Measurements from ENCODE around the gene PPAN.
A peak's percentile ranks its signal among the peaks of the same experiment; 100 is the strongest.

PPAN gene

DNA sequence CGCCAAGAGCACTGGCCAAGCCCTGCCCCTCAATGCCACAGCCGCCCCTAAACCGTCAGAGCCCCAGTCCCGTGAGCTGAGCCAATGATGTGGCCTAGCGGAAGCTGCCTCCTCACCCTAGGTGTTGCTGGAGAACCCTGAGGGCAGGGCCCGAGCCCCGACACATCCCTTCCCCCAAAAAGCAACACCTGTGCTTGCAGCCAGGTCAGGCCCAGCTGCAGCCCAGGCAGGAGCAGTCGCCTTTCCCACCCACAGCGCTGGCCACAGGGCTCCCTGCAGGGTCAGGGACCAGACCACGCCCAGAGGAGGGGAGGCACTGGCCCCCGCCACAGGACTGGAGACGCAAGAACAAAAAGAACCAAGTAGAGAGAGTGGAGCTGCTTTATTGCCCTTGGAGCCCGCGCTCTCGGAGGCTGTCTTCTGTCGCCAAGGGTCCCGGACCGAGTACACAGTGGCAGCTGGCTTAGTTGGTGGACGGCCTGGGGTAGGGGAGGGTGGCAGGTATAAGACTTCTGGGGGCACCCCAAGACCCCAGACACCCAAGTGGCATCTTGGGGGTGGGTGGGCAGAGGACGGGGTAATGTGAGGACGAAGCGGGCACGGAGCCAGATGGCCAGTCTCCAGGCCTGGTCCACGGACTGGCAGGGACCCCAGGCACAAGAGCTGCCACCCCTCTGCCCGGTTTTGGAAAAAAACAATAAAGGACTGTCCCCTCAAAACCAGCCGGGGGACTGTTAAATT is 8.7 kb downstream of the PPAN start (continued):
- TF ChIP-seq ZBTB21 (tag by site-specific recombination; IDR thresholded peaks at IDR 0.05), result no peak
- TF ChIP-seq, protein P1, sequence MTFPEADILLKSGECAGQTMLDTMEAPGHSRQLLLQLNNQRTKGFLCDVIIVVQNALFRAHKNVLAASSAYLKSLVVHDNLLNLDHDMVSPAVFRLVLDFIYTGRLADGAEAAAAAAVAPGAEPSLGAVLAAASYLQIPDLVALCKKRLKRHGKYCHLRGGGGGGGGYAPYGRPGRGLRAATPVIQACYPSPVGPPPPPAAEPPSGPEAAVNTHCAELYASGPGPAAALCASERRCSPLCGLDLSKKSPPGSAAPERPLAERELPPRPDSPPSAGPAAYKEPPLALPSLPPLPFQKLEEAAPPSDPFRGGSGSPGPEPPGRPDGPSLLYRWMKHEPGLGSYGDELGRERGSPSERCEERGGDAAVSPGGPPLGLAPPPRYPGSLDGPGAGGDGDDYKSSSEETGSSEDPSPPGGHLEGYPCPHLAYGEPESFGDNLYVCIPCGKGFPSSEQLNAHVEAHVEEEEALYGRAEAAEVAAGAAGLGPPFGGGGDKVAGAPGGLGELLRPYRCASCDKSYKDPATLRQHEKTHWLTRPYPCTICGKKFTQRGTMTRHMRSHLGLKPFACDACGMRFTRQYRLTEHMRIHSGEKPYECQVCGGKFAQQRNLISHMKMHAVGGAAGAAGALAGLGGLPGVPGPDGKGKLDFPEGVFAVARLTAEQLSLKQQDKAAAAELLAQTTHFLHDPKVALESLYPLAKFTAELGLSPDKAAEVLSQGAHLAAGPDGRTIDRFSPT (tag by site-specific recombination; IDR thresholded peaks at IDR 0.05), result no peak
- no peak for TF ChIP-seq ZNF2 (tag by site-specific recombination; IDR thresholded peaks at IDR 0.05)
- TF ChIP-seq ZNF704 (tag by site-specific recombination; IDR thresholded peaks at IDR 0.05), result no peak
- no peak; the same call in 1 of the 2 replicates for TF ChIP-seq ZNF785 (tag by site-specific recombination; IDR thresholded peaks at IDR 0.05)

GRCh38 chr19:10115392-10116084 is 9.4 kb downstream of the PPAN start:
- CTCF ChIA-PET, result interaction anchor here (0.5 to 1.6 kb wide), 7 partner anchors 17 to 491 kb away, joined by 3 to 4 read pairs (median 3); no protein-coding TSS in a partner anchor
- no peak overlapping the region for H3K27ac ChIP-seq (ENCODE audit: extremely low read depth, low read depth, low read length)

GRCh38 chr19:10116085-10116865 is 10.1 kb downstream of the PPAN start:
- POLR2A ChIA-PET, result interaction anchor here (0.5 to 3.2 kb wide), 4 partner anchors 8 to 52 kb away, joined by 3 to 25 read pairs (median 4); partner anchors contain the start of gene PPAN
- Histone ChIP-seq H3K4me3 (ENCODE audit: low read depth, low read length) (no peak overlapping the region), H3K27ac (ENCODE audit: extremely low read depth, low read depth, low read length) (no peak overlapping the region), H3K9me3 (ENCODE audit: control insufficient read depth, insufficient read depth, low read depth, low read length) (no peaks in the 10 kb centered on the region), H3K36me3 (ENCODE audit: control insufficient read depth in 2 of 2, insufficient read depth in 1 of 2, low read length in 2 of 2) (peaks cover 11 to 68% of the 10 kb centered on the region in 2 experiments), H3K4me1 (ENCODE audit: control insufficient read depth, insufficient read depth, low read length) (no peaks in the 10 kb centered on the region)
- CTCF ChIA-PET, result interaction anchor here (0.5 to 1.6 kb wide), 4 partner anchors 17 to 186 kb away, joined by 3 to 4 read pairs (median 3); no protein-coding TSS in a partner anchor
- TF ChIP-seq, protein P2, sequence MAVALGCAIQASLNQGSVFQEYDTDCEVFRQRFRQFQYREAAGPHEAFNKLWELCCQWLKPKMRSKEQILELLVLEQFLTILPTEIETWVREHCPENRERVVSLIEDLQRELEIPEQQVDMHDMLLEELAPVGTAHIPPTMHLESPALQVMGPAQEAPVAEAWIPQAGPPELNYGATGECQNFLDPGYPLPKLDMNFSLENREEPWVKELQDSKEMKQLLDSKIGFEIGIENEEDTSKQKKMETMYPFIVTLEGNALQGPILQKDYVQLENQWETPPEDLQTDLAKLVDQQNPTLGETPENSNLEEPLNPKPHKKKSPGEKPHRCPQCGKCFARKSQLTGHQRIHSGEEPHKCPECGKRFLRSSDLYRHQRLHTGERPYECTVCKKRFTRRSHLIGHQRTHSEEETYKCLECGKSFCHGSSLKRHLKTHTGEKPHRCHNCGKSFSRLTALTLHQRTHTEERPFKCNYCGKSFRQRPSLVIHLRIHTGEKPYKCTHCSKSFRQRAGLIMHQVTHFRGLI (tag by site-specific recombination; IDR thresholded peaks at IDR 0.05), result peak; percentile 64; the same call in 1 of the 2 replicates
- TF ChIP-seq SCRT2 (tag by site-specific recombination; IDR thresholded peaks at IDR 0.05) (peak; percentile 78), ZNF292 (tag by site-specific recombination; IDR thresholded peaks at IDR 0.05; ENCODE audit: borderline replicate concordance, low read depth) (no peak), SP2 (tag by site-specific recombination; IDR thresholded peaks at IDR 0.05) (peak; percentile 16; the same call in 1 of the 2 replicates)

More at GRCh38 chr19:10115392-10116084, 9.4 kb downstream of the PPAN start:
- peak; percentile 50; the same call in 1 of the 2 replicates for TF ChIP-seq ZNF600 (tag by site-specific recombination; IDR thresholded peaks at IDR 0.05)
- TF ChIP-seq ZXDB (tag by site-specific recombination; IDR thresholded peaks at IDR 0.05), result no peak
- peak; percentile 38; the same call in 1 of the 2 replicates for TF ChIP-seq ZFHX2 (tag by site-specific recombination; conservative IDR thresholded peaks at IDR 0.05)
- TF ChIP-seq BCL11B (tag by site-specific recombination; IDR thresholded peaks at IDR 0.05; ENCODE audit: low read depth), result peak; percentile 79
- TF ChIP-seq HOXD13 (CRISPR knock-in tag; IDR thresholded peaks at IDR 0.05; ENCODE audit: borderline replicate concordance), result no peak
- Histone ChIP-seq H3K4me1 (ENCODE audit: control insufficient read depth, insufficient read depth, low read length) (no peaks in the 10 kb centered on the region), H3K9me3 (ENCODE audit: control insufficient read depth, insufficient read depth, low read depth, low read length) (no peaks in the 10 kb centered on the region), H3K36me3 (ENCODE audit: control insufficient read depth in 2 of 2, insufficient read depth in 1 of 2, low read length in 2 of 2) (peaks cover 11 to 76% of the 10 kb centered on the region in 2 experiments), H3K4me3 (ENCODE audit: low read depth, low read length) (no peak overlapping the region)
- POLR2A ChIA-PET, result interaction anchor here (0.6 to 3.2 kb wide), 5 partner anchors 9 to 265 kb away, joined by 3 to 25 read pairs (median 4); partner anchors contain the start of genes PPAN and TYK2
